Cardiac fibroblast (primary cell): ENCODE results near the gene PPP3R2.
A peak's percentile ranks its signal among the peaks of the same experiment; 100 is the strongest.

Experiments used
- DNase-seq, 2 donors: peaks; one replicate each; pipeline versions ENCODE4 v3.0.0 to v3.0.0-alpha.2; 2010; ENCODE audit warnings: low read depth in 2 of 2
- H3K4me3 ChIP-seq, 2 donors: replicated peaks in 1 of 2; 1 replicate in 1 of 2; 2 replicates in 1 of 2; pipeline ENCODE4 v1.5.1; 2011; ENCODE audit warnings: low read depth in 2 of 2, low read length in 2 of 2, mild to moderate bottlenecking in 2 of 2, moderate library complexity in 1 of 2
- CTCF ChIP-seq: IDR thresholded peaks from one replicate; pipeline ENCODE4 v1.5.1; 2011; ENCODE audit warnings: low read depth, mild to moderate bottlenecking, low read length, inconsistent platforms

PPP3R2 gene

GRCh38 chr9:101579711-101580545 lies 14.8 kb downstream of the PPP3R2 start:
- no peak overlapping the region for H3K4me3 ChIP-seq
- no peak for TF ChIP-seq CTCF

GRCh38 chr9:101578378-101578777 lies 16.4 kb downstream of the PPP3R2 start:
- DNase-seq: no peak
- no peak for TF ChIP-seq CTCF
- no peak overlapping the region for H3K4me3 ChIP-seq

More at GRCh38 chr9:101579711-101580545, 14.8 kb downstream of the PPP3R2 start:
- no peak for DNase-seq

GRCh38 chr9:101574731-101575333 lies 19.9 kb downstream of the PPP3R2 start:
- no peak overlapping the region for H3K4me3 ChIP-seq
- no peak for TF ChIP-seq CTCF
- DNase-seq: no peak

- TF ChIP-seq CTCF: no peak
- H3K4me3 ChIP-seq: no peak overlapping the region
Measured at GRCh38 chr9:101572316-101572715, 22.5 kb downstream of the PPP3R2 start.

GRCh38 chr9:101571114-101571513 lies 23.7 kb downstream of the PPP3R2 start:
- no peak overlapping the region for H3K4me3 ChIP-seq
- no peak for TF ChIP-seq CTCF
- no peak for DNase-seq

More at GRCh38 chr9:101572316-101572715, 22.5 kb downstream of the PPP3R2 start:
- DNase-seq: no peak

GRCh38 chr9:101569741-101570501 lies 24.8 kb downstream of the PPP3R2 start:
- peak in 1 of 2 donors; percentile 3 for DNase-seq
- no peak for TF ChIP-seq CTCF

More at GRCh38 chr9:101569741-101570501, 24.8 kb downstream of the PPP3R2 start:
- no peak overlapping the region for H3K4me3 ChIP-seq
